Activated effector memory CD4-positive, alpha-beta T cell treated with Interleukin-2 at 50 U/mL for 16 hours (primary cell): Measurements from ENCODE around the gene CEMIP2.

Source experiments
- DNase-seq: peaks from one replicate; pipeline ENCODE4 v3.0.0-alpha.2; 2020

The CEMIP2 gene

GRCh38 chr9:71636143-71636839 lies 132.0 kb downstream of the CEMIP2 start:
- no peak for DNase-seq

GRCh38 chr9:71634752-71635151 lies 133.6 kb downstream of the CEMIP2 start:
- no peak for DNase-seq
